H1 (cell line): Measurements from ENCODE around the gene TRIM52. TPM values are rescaled to one million over a fixed set of nuclear protein-coding genes. Genes with fewer than 3 reads are reported as not detected.
A peak's percentile ranks its signal among the peaks of the same experiment; 100 is the strongest.
"Not testable (repeated sequence)": the region's sequence is repeated elsewhere in the genome, so short reads cannot be mapped to it uniquely, and the experiment has no call there.

Experiments used
- CTCF ChIA-PET: fragments of 300-600 bp; sonication (Branson Sonifier 250); formaldehyde crosslinking; loops from one replicate; lab custom pipeline; 2021; ENCODE audit not compliant: partially characterized antibody; lab: Charles Lee
- POLR2A ChIA-PET: fragments of 300-600 bp; sonication (Branson Sonifier 250); formaldehyde crosslinking; loops from one replicate; lab custom pipeline; 2021; ENCODE audit warnings: inconsistent platforms; ENCODE audit not compliant: partially characterized antibody; lab: Charles Lee
- DNase-seq, 2 experiments: peaks; one replicate each; pipeline versions ENCODE4 v3.0.0 to v3.0.0-alpha.2; 2010 to 2022; ENCODE audit warnings: low spot score in 2 of 2, low read depth in 1 of 2, mixed read lengths in 1 of 2
- FAIRE-seq: peaks from 2 replicates; lab custom pipeline; 2011; peaks lifted over from hg19 to GRCh38; lab: Jason Lieb, UNC
- H2AFZ ChIP-seq: 2 replicates; pipeline ENCODE4 v1.8.1; 2012; ENCODE audit warnings: low read length, inconsistent platforms
- H2AK5ac ChIP-seq: 2 replicates; pipeline ENCODE4 v1.6.1; 2013; ENCODE audit warnings: low read depth, low read length
- H2BK120ac ChIP-seq: replicated peaks from 2 replicates; pipeline ENCODE3; 2013; ENCODE audit warnings: low read depth, low read length, inconsistent platforms
- H2BK12ac ChIP-seq: 2 replicates; pipeline ENCODE4 v1.6.1; 2013; ENCODE audit warnings: low read depth, low read length
- H2BK15ac ChIP-seq: 2 replicates; pipeline ENCODE4 v1.6.1; 2013; ENCODE audit warnings: low read length
- H2BK20ac ChIP-seq: 2 replicates; pipeline ENCODE4 v1.6.1; 2013; ENCODE audit warnings: low read length
- H2BK5ac ChIP-seq: 2 replicates; pipeline ENCODE4 v1.6.1; 2013; ENCODE audit warnings: low read depth, low read length
- H3K14ac ChIP-seq: 2 replicates; pipeline ENCODE4 v1.6.1; 2013; ENCODE audit warnings: inconsistent platforms; ENCODE audit not compliant: insufficient read length
- H3K18ac ChIP-seq: 2 replicates; pipeline ENCODE4 v1.6.1; 2013; ENCODE audit warnings: low read length; ENCODE audit errors: extremely low read depth
- H3K23ac ChIP-seq: 2 replicates; pipeline ENCODE4 v1.6.1; 2013; ENCODE audit warnings: inconsistent platforms; ENCODE audit not compliant: insufficient read length
- H3K23me2 ChIP-seq: 2 replicates; pipeline ENCODE4 v1.6.1; 2013; ENCODE audit warnings: low read depth, low read length
- H3K27ac ChIP-seq: 2 replicates; pipeline ENCODE4 v1.6.1; 2011; ENCODE audit warnings: low read depth, low read length, inconsistent platforms
- H3K27me3 ChIP-seq, 4 experiments: replicated peaks in 1 of 4; 1 replicate in 1 of 4; 2 replicates in 3 of 4; pipeline versions ENCODE4 v1.6.1 to v1.8.1; 2011 to 2013; ENCODE audit warnings: low read length in 3 of 4, mild to moderate bottlenecking in 3 of 4, inconsistent platforms in 2 of 4, mixed read lengths in 2 of 4, moderate library complexity in 1 of 4; ENCODE audit not compliant: control insufficient read depth in 3 of 4, insufficient read depth in 3 of 4; ENCODE audit errors: extremely low read depth in 1 of 4
- H3K36me3 ChIP-seq, 4 experiments: 2 replicates each; pipeline versions ENCODE4 v1.6.1 to v1.8.1; 2011 to 2013; ENCODE audit warnings: mild to moderate bottlenecking in 4 of 4, low read length in 3 of 4, moderate library complexity in 2 of 4, control low read depth in 1 of 4, inconsistent platforms in 1 of 4; ENCODE audit not compliant: insufficient read depth in 4 of 4, control insufficient read depth in 2 of 4
- H3K4ac ChIP-seq: replicated peaks from 2 replicates; pipeline ENCODE3; 2013; ENCODE audit warnings: low read length, low read depth, mixed read lengths, inconsistent platforms; ENCODE audit not compliant: insufficient read length
- H3K4me1 ChIP-seq, 4 experiments: replicated peaks in 1 of 4; 1 replicate in 1 of 4; 2 replicates in 3 of 4; pipeline versions ENCODE4 v1.6.1 to v1.8.1; 2011 to 2013; ENCODE audit warnings: low read length in 3 of 4, inconsistent platforms in 2 of 4, mixed read lengths in 1 of 4; ENCODE audit not compliant: insufficient read depth in 4 of 4, control insufficient read depth in 3 of 4
- H3K4me2 ChIP-seq, 2 experiments: 2 replicates each; pipeline versions ENCODE4 v1.6.1 to v1.8.1; 2011 to 2013; ENCODE audit warnings: low read depth in 2 of 2, low read length in 2 of 2, control low read depth in 1 of 2, inconsistent platforms in 1 of 2, mild to moderate bottlenecking in 1 of 2; ENCODE audit not compliant: insufficient read depth in 1 of 2
- H3K4me3 ChIP-seq, 4 experiments: fragments of 200-600, 300-600 bp in 1 of 4; sonication (generic), shearing (Covaris generic), sonication (Bioruptor Twin) in 1 of 4; 2 replicates each; pipeline versions ENCODE4 v1.5.1 to v1.8.1; 2011 to 2016; ENCODE audit warnings: low read length in 4 of 4, low read depth in 3 of 4, control low read depth in 2 of 4, inconsistent platforms in 2 of 4, mild to moderate bottlenecking in 2 of 4, mixed read lengths in 1 of 4, moderate library complexity in 1 of 4; ENCODE audit not compliant: insufficient read depth in 2 of 4; ENCODE audit errors: extremely low read depth in 1 of 4
- H3K56ac ChIP-seq: replicated peaks from 2 replicates; pipeline ENCODE3; 2013; ENCODE audit warnings: low read depth, mild to moderate bottlenecking, mixed read lengths, low read length, inconsistent platforms; ENCODE audit not compliant: insufficient read length
- H3K79me1 ChIP-seq: 2 replicates; pipeline ENCODE4 v1.6.1; 2013; ENCODE audit warnings: low read depth, low read length, control low read depth
- H3K79me2 ChIP-seq, 2 experiments: 2 replicates each; pipeline versions ENCODE4 v1.6.1 to v1.8.1; 2012 to 2013; ENCODE audit warnings: low read length in 2 of 2, mild to moderate bottlenecking in 2 of 2, inconsistent platforms in 1 of 2; ENCODE audit not compliant: insufficient read depth in 2 of 2, control insufficient read depth in 1 of 2
- H3K9ac ChIP-seq, 4 experiments: replicated peaks in 1 of 4; 1 replicate in 1 of 4; 2 replicates in 3 of 4; pipeline versions ENCODE4 v1.6.1 to v1.8.1; 2011 to 2013; ENCODE audit warnings: low read depth in 3 of 4, low read length in 3 of 4, control low read depth in 2 of 4, mild to moderate bottlenecking in 2 of 4, moderate library complexity in 2 of 4, inconsistent platforms in 1 of 4; ENCODE audit errors: extremely low read depth in 1 of 4
- H3K9me3 ChIP-seq, 2 experiments: 2 replicates each; pipeline versions ENCODE4 v1.6.1 to v1.8.1; 2012 to 2013; ENCODE audit warnings: mild to moderate bottlenecking in 2 of 2, moderate library complexity in 2 of 2, control low read depth in 1 of 2, inconsistent platforms in 1 of 2, low read depth in 1 of 2, low read length in 1 of 2, mixed read lengths in 1 of 2; ENCODE audit not compliant: insufficient read depth in 2 of 2
- H4K20me1 ChIP-seq, 2 experiments: replicated peaks in 1 of 2; 2 replicates each; pipeline versions ENCODE3 to v1.8.1; 2011 to 2013; ENCODE audit warnings: inconsistent platforms in 2 of 2, low read length in 2 of 2, mild to moderate bottlenecking in 1 of 2; ENCODE audit not compliant: insufficient read depth in 2 of 2, control insufficient read depth in 1 of 2
- H4K5ac ChIP-seq: 2 replicates; pipeline ENCODE4 v1.6.1; 2013; ENCODE audit warnings: low read length, low read depth, mixed read lengths, inconsistent platforms; ENCODE audit not compliant: insufficient read length
- H4K8ac ChIP-seq: 2 replicates; pipeline ENCODE4 v1.8.0; 2013; ENCODE audit warnings: mild to moderate bottlenecking, moderate library complexity, low read length, inconsistent platforms; ENCODE audit not compliant: insufficient read depth; ENCODE audit errors: extremely low read depth
- H4K91ac ChIP-seq: replicated peaks from 2 replicates; pipeline ENCODE3; 2013; ENCODE audit warnings: low read length, mixed read lengths, inconsistent platforms; ENCODE audit not compliant: insufficient read length
- WGBS, 2 experiments: shearing (Covaris generic) in 1 of 2; methylation state at CpG; one replicate each; pipeline versions ENCODE4 v1.1.6 to v1.1.7; 2013 to 2015; ENCODE audit warnings: low lambda C conversion rate in 2 of 2, mixed read lengths in 2 of 2, inconsistent platforms in 1 of 2, low coverage in 1 of 2, missing lambda C conversion rate in 1 of 2; ENCODE audit not compliant: insufficient replicate concordance in 2 of 2, insufficient coverage in 1 of 2, insufficient read length in 1 of 2; ENCODE audit errors: extremely low coverage in 1 of 2, missing lambda C conversion rate in 1 of 2; 5-methylcytosine and 5-hydroxymethylcytosine counted together
- polyA plus RNA-seq, 7 experiments: library from polyadenylated mRNA; depleted of rRNA in 3 of 7; stranded (reverse) in 5 of 7; unstranded in 2 of 7; fragments of >200 nt in 5 of 7; fragments of 200-250 nt in 2 of 7; gene quantifications; 1 replicate in 5 of 7; 2 replicates in 1 of 7; 4 replicates in 1 of 7; pipeline versions ENCODE4 v1.2.1 to v1.2.3, GENCODE V29; 2011 to 2013; ENCODE audit warnings: missing spikeins in 2 of 7, mixed read lengths in 2 of 7
- total RNA-seq: library from RNA; stranded (reverse); fragmentation: NEBNext Ultra II Directional; extraction: Animal tissue kit (Norgen Biotek cat#: 25700); gene quantifications from 2 replicates; pipeline ENCODE4 v1.2.1, GENCODE V29; 2021

The TRIM52 gene
- total and polyA plus RNA-seq, 2 of the 8 experiments (the other 6 are each of a cell fraction or from before 2014, with no cell fraction given), result 4.2 to 5.7 TPM

DNA sequence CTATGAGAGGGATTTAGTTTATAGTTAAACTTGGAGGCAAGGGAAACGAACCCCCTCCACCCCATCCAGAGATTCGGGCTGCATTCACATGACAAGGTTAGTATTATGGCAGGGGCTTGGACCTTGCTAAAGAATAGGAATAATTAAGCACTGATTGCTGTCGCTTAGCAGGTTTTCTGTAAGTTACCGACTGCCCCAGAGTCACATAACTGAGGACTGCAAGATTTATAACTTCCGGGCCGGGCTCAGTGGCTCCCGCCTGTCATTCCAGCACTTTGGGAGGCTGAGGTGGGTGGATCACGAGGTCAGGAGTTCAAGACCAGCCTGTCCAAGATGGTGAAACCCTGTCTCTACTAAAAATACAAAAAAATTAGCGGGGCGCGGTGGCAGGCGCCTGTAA is 7.0 kb upstream of the TRIM52 start:
- H3K27me3 ChIP-seq, H4K8ac ChIP-seq, H3K4me2 ChIP-seq, H2AFZ ChIP-seq, H3K23ac ChIP-seq, H2BK120ac ChIP-seq, H4K20me1 ChIP-seq, H3K4me3 ChIP-seq, H3K4ac ChIP-seq, H3K18ac ChIP-seq, H4K5ac ChIP-seq, H2BK12ac ChIP-seq, H3K36me3 ChIP-seq, H3K79me2 ChIP-seq, H3K23me2 ChIP-seq, H2BK15ac ChIP-seq, H3K79me1 ChIP-seq, H2BK5ac ChIP-seq, H2AK5ac ChIP-seq, DNase-seq, H3K4me1 ChIP-seq, H4K91ac ChIP-seq, H2BK20ac ChIP-seq, H3K9ac ChIP-seq, H3K27ac ChIP-seq, CTCF ChIA-PET, H3K9me3 ChIP-seq, FAIRE-seq, H3K56ac ChIP-seq, H3K14ac ChIP-seq: not testable (repeated sequence)
- 90% methylated on average over 12 of the region's 12 CpGs; no CpG with 5 or more reads in 1 of the 2 experiments for WGBS, 2 experiments
- POLR2A ChIA-PET, result interaction anchor here (0.9 to 1.5 kb wide), 3 partner anchors 20 to 27 kb away, joined by 3 read pairs; no protein-coding TSS in a partner anchor

DNA sequence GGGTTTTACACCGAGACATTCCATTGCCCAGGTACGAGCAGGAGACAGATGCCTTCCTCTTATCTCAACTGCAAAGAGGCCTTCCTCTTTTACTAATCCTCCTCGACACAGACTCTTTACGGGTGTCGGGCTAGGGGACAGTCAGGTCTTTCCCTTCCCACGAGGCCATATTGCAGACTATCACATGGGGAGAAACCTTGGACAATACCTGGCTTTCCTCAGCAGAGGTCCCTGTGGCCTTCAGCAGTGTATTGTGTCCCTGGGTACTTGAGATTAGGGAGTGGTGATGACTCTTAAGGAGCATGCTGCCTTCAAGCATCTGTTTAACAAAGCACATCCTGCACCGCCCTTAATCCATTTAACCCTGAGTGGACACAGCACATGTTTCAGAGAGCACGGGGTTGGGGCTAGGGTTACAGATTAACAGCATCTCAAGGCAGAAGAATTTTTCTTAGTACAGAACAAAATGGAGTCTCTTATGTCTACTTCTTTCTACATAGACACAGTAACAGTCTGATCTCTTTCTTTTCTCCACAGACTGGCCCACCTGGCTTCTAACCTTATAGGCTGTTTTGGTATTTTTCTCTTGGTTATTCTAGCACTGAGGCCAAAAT is 6.5 kb upstream of the TRIM52 start:
- H3K27ac ChIP-seq, H4K20me1 ChIP-seq, H3K79me1 ChIP-seq, H3K18ac ChIP-seq, H3K9me3 ChIP-seq, H2AFZ ChIP-seq, H3K79me2 ChIP-seq, H3K4me3 ChIP-seq, H3K36me3 ChIP-seq, CTCF ChIA-PET, H2BK20ac ChIP-seq, DNase-seq, H4K5ac ChIP-seq, H3K27me3 ChIP-seq, H2BK15ac ChIP-seq, FAIRE-seq, H3K4me1 ChIP-seq, H3K56ac ChIP-seq, H2BK5ac ChIP-seq, H3K23ac ChIP-seq, H3K4ac ChIP-seq, H2AK5ac ChIP-seq, H3K9ac ChIP-seq, H3K23me2 ChIP-seq, H2BK120ac ChIP-seq, H4K91ac ChIP-seq, H2BK12ac ChIP-seq, H4K8ac ChIP-seq, H3K14ac ChIP-seq: not testable (repeated sequence)
- POLR2A ChIA-PET, result interaction anchor here (1.5 kb wide), 1 partner anchor 21 kb away, joined by 3 read pairs; no protein-coding TSS in a partner anchor
- 62% methylated on average over 8 of the region's 8 CpGs; no CpG with 5 or more reads in 1 of the 2 experiments for WGBS, 2 experiments
- H3K4me2 ChIP-seq, result peak overlapping the region in 1 of 2 experiments; percentile 20; a peak in 1 of 4 replicates
